IMR-90 (cell line): ENCODE data around the gene GATA3.

Experiments used
- BHLHE40 ChIP-seq: fragments of 150-350 bp; IDR thresholded peaks from 2 replicates; pipeline ENCODE4 v1.6.1; 2016; ENCODE audit warnings: mild to moderate bottlenecking, low read depth, low read length
- CEBPB ChIP-seq: IDR thresholded peaks from 2 replicates; pipeline ENCODE4 v1.6.1; 2012; ENCODE audit warnings: low read depth, low read length, improper control_type of control experiment
- CTCF ChIP-seq: conservative IDR thresholded peaks from 2 replicates; pipeline ENCODE4 v1.5.1; 2012; ENCODE audit warnings: mild to moderate bottlenecking, low read depth, low read length, improper control_type of control experiment
- ELK1 ChIP-seq: fragments of 150-350 bp; IDR thresholded peaks from 2 replicates; pipeline ENCODE4 v1.6.1; 2016; ENCODE audit warnings: low read depth, mild to moderate bottlenecking, low read length, moderate library complexity, borderline replicate concordance
- FOS ChIP-seq: fragments of 150-350 bp; IDR thresholded peaks from 2 replicates; pipeline ENCODE4 v1.6.1; 2016; ENCODE audit warnings: low read depth, low read length
- MAZ ChIP-seq: IDR thresholded peaks from 2 replicates; pipeline ENCODE4 v1.6.1; 2012; ENCODE audit warnings: low read depth, mild to moderate bottlenecking, low read length, improper control_type of control experiment, moderate library complexity, borderline replicate concordance
- MXI1 ChIP-seq: IDR thresholded peaks from 2 replicates; pipeline ENCODE4 v1.6.1; 2012; ENCODE audit warnings: low read depth, mild to moderate bottlenecking, low read length, moderate library complexity, borderline replicate concordance
- NFE2L2 ChIP-seq: fragments of 150-350 bp; IDR thresholded peaks from 2 replicates; pipeline ENCODE4 v1.6.1; 2016; ENCODE audit warnings: low read depth, mild to moderate bottlenecking, low read length
- POLR2A ChIP-seq: IDR thresholded peaks from 2 replicates; pipeline ENCODE4 v1.6.1; 2012; ENCODE audit warnings: mild to moderate bottlenecking, low read depth, low read length
- RAD21 ChIP-seq: IDR thresholded peaks from 2 replicates; pipeline ENCODE4 v1.6.1; 2012; ENCODE audit warnings: low read length, improper control_type of control experiment
- RCOR1 ChIP-seq: IDR thresholded peaks from 2 replicates; pipeline ENCODE4 v1.6.1; 2012; ENCODE audit warnings: mild to moderate bottlenecking, low read length, improper control_type of control experiment; ENCODE audit not compliant: insufficient replicate concordance
- RFX5 ChIP-seq: IDR thresholded peaks from 2 replicates; pipeline ENCODE4 v1.8.0; 2012; ENCODE audit warnings: low read depth, mild to moderate bottlenecking, low read length, moderate library complexity
- SMC3 ChIP-seq: fragments of 150-350 bp; IDR thresholded peaks from 2 replicates; pipeline ENCODE4 v1.6.1; 2016; ENCODE audit warnings: low read depth, mild to moderate bottlenecking, antibody characterized with exemption, low read length, moderate library complexity
- USF2 ChIP-seq: fragments of 150-350 bp; IDR thresholded peaks from 2 replicates; pipeline ENCODE4 v1.6.1; 2017; ENCODE audit warnings: mild to moderate bottlenecking, antibody characterized with exemption, low read length, low read depth

- no peak for TF ChIP-seq POLR2A
- no peak for TF ChIP-seq RFX5
- no peak for TF ChIP-seq CTCF
- TF ChIP-seq RCOR1, result no peak
- no peak for TF ChIP-seq NFE2L2
- TF ChIP-seq BHLHE40, result no peak
- TF ChIP-seq MAZ, result no peak
- TF ChIP-seq CEBPB, result no peak
- no peak for TF ChIP-seq SMC3
- TF ChIP-seq USF2, result no peak
- no peak for TF ChIP-seq MXI1
- TF ChIP-seq ELK1, result no peak
- no peak for TF ChIP-seq RAD21
- TF ChIP-seq FOS, result no peak
Observed at GRCh38 chr10:8066124-8066523, 11.6 kb downstream of the GATA3 start.
